Erythroblast (primary cell): ENCODE results near the gene EDAR.

Experiments used
- DNase-seq, 2 experiments: peaks; one replicate each; lab custom pipeline; 2025; lab: John Stamatoyannopoulos, UW
- GATA1 ChIP-seq: IDR thresholded peaks from 2 replicates; pipeline ENCODE4 v1.6.1; 2011; ENCODE audit warnings: low read depth, mild to moderate bottlenecking, control low read depth, low read length, moderate library complexity
- POLR2A ChIP-seq: IDR thresholded peaks from 2 replicates; pipeline ENCODE4 v1.6.1; 2011; ENCODE audit warnings: mild to moderate bottlenecking, low read length

The EDAR gene

GRCh38 chr2:108925286-108925685 lies 63.7 kb downstream of the EDAR start:
- TF ChIP-seq GATA1 (no peak), POLR2A (no peak)
- DNase-seq: no peak

DNA sequence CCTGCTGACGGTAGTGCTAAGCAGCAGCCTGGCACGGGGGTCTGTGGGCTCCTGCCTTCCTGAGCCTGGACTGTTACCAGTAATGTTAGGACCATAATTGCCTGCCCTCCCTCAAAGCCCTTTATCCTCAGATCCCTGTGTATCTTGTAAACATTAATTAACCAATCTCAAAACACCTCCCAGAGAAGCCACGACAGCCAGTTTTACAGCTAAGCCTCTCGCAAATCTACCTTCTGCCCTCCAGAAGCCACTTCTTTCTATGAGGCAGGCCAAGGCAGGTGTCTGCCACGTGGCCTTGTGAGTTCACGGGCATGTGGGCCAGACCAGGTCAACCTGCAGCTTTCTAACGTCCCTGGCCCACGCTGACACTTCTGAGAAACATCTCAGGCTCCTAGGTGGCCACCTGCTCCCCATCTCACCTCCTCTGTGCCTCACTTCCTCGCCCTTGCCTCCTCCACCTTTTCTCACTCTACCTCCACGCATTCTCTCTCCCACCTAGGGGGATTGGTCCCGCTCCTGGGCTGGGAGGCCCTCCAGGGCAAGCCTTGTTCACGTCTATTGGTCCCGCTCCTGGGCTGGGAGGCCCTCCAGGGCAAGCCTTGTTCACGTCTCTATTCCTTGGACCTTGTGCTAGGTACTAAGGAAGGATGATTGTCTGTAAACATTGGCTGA lies 64.3 kb downstream of the EDAR start:
- no peak for TF ChIP-seq POLR2A
- no peak for TF ChIP-seq GATA1
- no peak for DNase-seq

- DNase-seq: no peak
- TF ChIP-seq POLR2A (no peak), GATA1 (no peak)
Observed at GRCh38 chr2:108923736-108924579, 65.1 kb downstream of the EDAR start.

DNA sequence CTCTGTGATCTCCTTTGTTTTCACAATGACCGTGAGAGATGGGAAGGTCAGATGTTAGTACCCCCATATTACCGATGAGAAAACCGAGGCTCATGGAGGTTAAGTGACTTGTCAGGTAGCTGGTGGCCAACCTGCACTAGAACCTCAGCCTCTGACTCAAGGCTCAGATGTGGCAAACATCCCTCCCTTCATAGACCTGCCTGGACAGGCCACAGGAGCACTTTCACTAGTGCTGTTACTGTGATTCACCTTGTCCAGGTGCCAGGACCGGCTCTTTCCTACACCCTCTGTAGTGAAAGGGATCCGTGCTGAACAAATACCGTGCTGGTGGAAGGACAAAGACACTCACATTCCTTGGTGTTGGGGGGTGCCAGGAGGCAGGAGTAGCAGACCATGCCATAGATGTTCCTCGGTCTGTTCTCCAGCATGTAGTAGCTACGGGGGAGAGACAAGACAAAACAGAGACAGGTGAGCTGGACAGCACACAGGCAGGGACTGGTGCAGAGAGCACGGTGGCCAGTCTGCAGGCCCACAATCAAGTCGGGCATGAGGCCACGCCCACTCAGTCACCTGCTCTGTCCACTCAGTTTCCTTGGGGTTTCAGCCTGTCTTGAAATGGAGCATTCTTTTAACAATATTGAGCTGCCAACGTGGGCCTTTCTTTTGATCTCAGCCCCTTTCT lies 65.9 kb downstream of the EDAR start:
- TF ChIP-seq GATA1: no peak
- no peak for TF ChIP-seq POLR2A
- DNase-seq: no peak

DNA sequence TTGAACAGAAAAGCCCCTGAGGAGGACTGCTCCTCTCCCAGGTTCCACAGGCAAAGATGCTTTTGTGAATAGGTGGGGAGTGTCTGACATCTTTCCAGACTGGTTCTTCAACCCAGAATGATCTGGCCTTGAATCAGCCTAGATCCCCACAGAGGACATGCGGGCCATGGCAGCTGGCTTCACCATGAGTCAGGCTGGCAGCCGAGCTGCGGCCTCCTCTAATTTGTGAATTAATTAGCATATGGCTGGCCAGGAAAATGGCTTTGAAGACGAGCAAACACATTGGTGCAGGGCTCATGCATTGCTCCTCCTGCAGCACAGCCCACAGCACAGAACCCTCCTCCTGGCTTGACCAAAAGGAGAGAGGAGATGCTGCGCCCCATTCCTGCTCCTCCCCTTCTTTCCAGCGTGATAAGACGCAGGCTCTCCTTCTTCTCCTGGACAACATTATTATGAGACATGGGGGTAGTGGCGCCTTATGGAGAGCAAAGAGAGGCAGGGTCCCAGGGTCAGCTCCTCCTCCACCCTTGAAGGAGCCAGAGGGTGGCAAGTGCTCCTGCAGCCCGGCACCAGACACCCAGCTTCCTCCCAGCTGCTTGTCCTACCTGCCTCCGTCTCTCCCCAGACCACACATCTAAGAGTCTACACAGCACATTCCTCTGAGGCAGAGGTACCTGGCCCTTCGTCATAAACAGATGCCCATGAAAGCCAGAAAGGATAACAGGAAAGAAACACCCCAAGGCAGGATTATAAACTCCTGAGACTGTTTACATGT lies 66.7 kb downstream of the EDAR start:
- TF ChIP-seq POLR2A (no peak), GATA1 (no peak)
- no peak for DNase-seq

DNA sequence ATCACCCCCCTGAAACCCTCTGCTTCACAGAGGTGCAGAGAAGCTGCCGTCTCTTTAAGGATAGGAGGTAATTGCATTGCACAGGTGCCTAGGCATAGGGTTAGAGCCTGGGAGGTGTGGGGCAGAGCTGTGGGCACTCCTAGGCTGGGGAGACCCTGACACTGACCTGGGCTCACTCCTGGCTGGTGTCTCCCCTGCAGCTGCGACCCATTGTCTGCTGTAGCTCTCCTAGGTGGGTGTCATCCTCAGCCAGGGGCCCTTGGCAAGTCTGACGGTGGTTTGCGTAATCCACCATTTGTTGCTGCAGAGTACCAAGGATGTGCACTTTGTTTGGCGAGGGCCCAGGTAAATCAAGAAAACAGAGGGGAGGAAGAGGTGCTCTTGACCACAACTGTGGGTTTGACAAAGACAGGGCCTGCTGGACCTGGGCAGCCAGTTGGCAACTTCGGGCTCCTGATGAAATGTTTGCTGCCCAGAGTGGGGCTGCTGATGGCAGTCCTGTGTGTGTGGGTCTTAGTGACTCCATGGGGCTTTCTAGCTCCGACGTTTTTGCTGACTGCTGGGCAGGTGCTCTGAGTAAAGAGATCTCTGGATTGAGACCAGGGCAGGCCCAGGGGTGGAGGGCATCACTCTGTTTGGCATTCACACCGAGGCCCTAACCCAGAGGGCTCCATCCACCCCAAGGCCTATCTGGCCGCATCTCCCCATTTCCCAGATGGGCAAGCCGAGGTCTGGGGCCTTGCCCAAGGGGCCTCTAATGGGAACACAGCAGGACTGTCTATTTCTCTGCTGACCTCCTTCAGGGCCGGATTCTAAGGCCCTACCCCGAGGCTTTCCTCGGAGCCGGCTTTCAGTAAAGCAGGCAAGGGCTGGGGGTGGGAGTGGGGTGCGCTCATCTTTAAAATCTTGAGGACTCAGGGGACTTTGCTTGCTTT lies 67.7 kb downstream of the EDAR start:
- no peak for DNase-seq
- TF ChIP-seq POLR2A: no peak
- TF ChIP-seq GATA1: no peak

DNA sequence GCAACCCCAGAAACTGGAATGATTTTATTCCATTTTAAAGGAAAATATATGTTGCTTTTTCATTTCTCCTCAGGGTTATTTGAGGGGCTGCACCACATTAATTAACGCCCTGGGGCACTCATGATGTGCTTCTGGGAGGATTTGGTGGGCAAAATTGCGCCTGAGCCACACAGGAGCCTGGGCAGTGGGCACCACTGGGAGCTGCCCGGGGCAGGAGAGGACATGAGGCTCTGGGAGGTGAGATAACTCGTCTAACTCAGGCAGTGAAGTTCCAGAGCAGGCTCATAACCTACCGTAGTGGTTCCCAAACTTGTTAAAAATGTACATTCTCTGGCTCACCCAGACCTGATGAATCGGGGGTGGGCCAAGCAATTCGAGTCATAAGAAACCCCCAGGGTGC lies 68.3 kb downstream of the EDAR start:
- no peak for TF ChIP-seq POLR2A
- no peak for TF ChIP-seq GATA1
- no peak for DNase-seq

GRCh38 chr2:108919571-108920373 lies 69.2 kb downstream of the EDAR start:
- no peak for DNase-seq
- TF ChIP-seq GATA1 (no peak), POLR2A (no peak)

DNA sequence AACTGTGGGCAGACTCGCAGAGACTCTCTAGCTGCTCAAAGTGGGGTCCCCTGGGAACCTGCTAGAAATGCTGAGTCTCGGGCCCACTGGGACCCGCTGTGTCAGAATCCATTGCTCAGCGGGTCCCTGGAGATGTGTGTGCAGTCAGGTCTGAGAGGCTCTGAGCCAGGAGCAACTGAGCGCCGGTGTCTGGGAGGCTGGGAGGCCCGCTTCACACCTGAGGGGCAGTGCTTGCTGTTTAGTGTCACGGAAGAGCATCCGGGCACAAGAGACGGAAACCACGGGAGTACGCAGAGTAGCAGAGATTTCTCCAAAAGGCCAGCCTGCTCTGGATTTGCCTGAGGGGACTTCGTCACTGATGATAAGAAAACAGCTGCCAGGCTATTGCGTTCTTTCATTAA lies 70.1 kb downstream of the EDAR start:
- TF ChIP-seq POLR2A: no peak
- no peak for TF ChIP-seq GATA1
- no peak for DNase-seq

- DNase-seq: no peak
- TF ChIP-seq GATA1 (no peak), POLR2A (no peak)
Observed at GRCh38 chr2:108918156-108918874, 70.7 kb downstream of the EDAR start.

DNA sequence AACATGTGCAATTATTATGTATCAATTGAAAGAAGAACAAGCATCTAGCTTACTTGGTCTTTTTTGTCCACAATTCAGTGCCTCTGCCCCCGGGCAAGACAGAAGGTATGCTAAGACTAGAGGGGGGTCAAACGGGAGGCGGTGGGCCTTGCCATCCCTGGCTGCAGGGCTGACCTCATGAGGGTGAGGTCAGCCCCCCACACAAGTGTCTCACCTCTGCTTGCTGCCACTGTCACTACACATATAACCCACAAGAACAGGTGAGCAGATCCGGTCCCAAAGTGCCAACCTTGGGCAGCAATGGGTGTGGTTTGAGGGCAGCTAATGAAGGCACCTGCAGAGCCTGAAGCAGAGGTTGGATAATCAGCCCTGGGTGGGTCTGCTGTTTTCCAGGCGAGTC lies 71.5 kb downstream of the EDAR start:
- TF ChIP-seq POLR2A: no peak
- no peak for TF ChIP-seq GATA1
- DNase-seq: no peak
